Kasumi-1 (cell line): ENCODE results near the gene SAPCD2.
A peak's percentile ranks its signal among the peaks of the same experiment; 100 is the strongest.

Experiments used
- DNase-seq, 2 experiments: peaks; one replicate each; lab custom pipeline; 2025; lab: John Stamatoyannopoulos, UW

The SAPCD2 gene

GRCh38 chr9:137107312-137107921 lies 37.1 kb upstream of the SAPCD2 start:
- no peak for DNase-seq

- DNase-seq: no peak
These were observed 36.4 kb upstream of the SAPCD2 start for GRCh38 chr9:137106662-137107250.

GRCh38 chr9:137105814-137106661 lies 35.7 kb upstream of the SAPCD2 start:
- DNase-seq: no peak

GRCh38 chr9:137103206-137103999 lies 33.0 kb upstream of the SAPCD2 start:
- DNase-seq: no peak

- no peak for DNase-seq
These were observed 28.9 kb upstream of the SAPCD2 start for GRCh38 chr9:137099231-137099630.

- DNase-seq: no peak
These were observed 27.6 kb upstream of the SAPCD2 start for GRCh38 chr9:137097761-137098462.

- DNase-seq: no peak
These were observed 26.6 kb upstream of the SAPCD2 start for GRCh38 chr9:137096785-137097546.

GRCh38 chr9:137095664-137096517 lies 25.5 kb upstream of the SAPCD2 start:
- peak; percentile 28 to 49 for DNase-seq

GRCh38 chr9:137089232-137089947 lies 19.0 kb upstream of the SAPCD2 start:
- DNase-seq: no peak

GRCh38 chr9:137088121-137088520 lies 17.8 kb upstream of the SAPCD2 start:
- no peak for DNase-seq

- peak; percentile 11 to 23 for DNase-seq
These were observed 17.1 kb upstream of the SAPCD2 start for GRCh38 chr9:137087409-137087925.

GRCh38 chr9:137086531-137087408 lies 16.4 kb upstream of the SAPCD2 start, which contains the start of gene MAN1B1:
TSS of gene MAN1B1 (plus strand) at chr9:137086985. CDS start at chr9:137087000, 15 bp downstream.
- peak; percentile 96 for DNase-seq

GRCh38 chr9:137085920-137086530 lies 15.7 kb upstream of the SAPCD2 start:
- DNase-seq: no peak

- DNase-seq: no peak
These were observed 14.2 kb upstream of the SAPCD2 start for GRCh38 chr9:137084526-137084925.

- DNase-seq: no peak
These were observed 13.1 kb upstream of the SAPCD2 start for GRCh38 chr9:137083394-137084004.

GRCh38 chr9:137082925-137083290 lies 12.6 kb upstream of the SAPCD2 start:
- DNase-seq: no peak
